LNCAP (cell line): ENCODE results near the gene AATK.

Experiments used
- CTCF ChIP-seq: fragments of 450-650 bp; IDR thresholded peaks from 2 replicates; pipeline ENCODE4 v1.5.1; 2017; ENCODE audit warnings: mild to moderate bottlenecking

The AATK gene

GRCh38 chr17:81140695-81141094 is 25.3 kb downstream of the AATK start:
- TF ChIP-seq CTCF, result no peak

- no peak for TF ChIP-seq CTCF
Measured at GRCh38 chr17:81140018-81140417, 26.0 kb downstream of the AATK start.

GRCh38 chr17:81139428-81139827 is 26.6 kb downstream of the AATK start:
- TF ChIP-seq CTCF, result no peak

- no peak for TF ChIP-seq CTCF
Measured at GRCh38 chr17:81138500-81138899, 27.5 kb downstream of the AATK start.

- TF ChIP-seq CTCF, result no peak
Measured at GRCh38 chr17:81138083-81138482, 27.9 kb downstream of the AATK start.

GRCh38 chr17:81137248-81137647 is 28.8 kb downstream of the AATK start:
- TF ChIP-seq CTCF, result no peak

- TF ChIP-seq CTCF, result no peak
Measured at GRCh38 chr17:81136366-81136765, 29.7 kb downstream of the AATK start.

GRCh38 chr17:81135505-81136278 is 30.3 kb downstream of the AATK start:
- no peak for TF ChIP-seq CTCF
